Measurements from ENCODE around the gene RAPGEF4.

GRCh38 chr2:173010233-173010632 lies 274.6 kb downstream of the RAPGEF4 start:
- TF ChIP-seq CTCF (IDR thresholded peaks at IDR 0.05) (no peak), POLR2A (IDR thresholded peaks at IDR 0.05) (no peak)
